Measurements from ENCODE around the gene PKD1L1.

DNA sequence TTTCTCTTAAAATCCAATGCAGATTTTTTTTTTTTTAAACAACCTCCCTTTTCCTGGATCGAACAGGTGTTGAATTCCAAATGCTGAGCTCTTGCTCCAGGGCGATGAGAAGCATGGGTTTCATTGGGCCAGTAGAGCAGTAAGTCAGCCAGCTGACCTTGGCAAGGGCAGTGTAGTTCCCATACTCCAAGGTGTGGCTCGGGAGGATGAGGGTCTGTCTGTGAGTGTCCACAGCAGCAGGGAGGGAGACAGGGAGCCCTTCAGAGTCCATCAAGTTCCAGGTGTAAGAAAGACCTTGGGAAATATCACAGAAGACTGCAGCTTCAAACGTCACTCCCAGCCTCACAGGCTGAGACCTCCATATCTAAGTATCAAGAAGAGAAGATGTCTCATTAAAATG lies 50.4 kb downstream of the PKD1L1 start:
- TF ChIP-seq, protein P1, sequence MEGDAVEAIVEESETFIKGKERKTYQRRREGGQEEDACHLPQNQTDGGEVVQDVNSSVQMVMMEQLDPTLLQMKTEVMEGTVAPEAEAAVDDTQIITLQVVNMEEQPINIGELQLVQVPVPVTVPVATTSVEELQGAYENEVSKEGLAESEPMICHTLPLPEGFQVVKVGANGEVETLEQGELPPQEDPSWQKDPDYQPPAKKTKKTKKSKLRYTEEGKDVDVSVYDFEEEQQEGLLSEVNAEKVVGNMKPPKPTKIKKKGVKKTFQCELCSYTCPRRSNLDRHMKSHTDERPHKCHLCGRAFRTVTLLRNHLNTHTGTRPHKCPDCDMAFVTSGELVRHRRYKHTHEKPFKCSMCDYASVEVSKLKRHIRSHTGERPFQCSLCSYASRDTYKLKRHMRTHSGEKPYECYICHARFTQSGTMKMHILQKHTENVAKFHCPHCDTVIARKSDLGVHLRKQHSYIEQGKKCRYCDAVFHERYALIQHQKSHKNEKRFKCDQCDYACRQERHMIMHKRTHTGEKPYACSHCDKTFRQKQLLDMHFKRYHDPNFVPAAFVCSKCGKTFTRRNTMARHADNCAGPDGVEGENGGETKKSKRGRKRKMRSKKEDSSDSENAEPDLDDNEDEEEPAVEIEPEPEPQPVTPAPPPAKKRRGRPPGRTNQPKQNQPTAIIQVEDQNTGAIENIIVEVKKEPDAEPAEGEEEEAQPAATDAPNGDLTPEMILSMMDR (IDR thresholded peaks at IDR 0.05), result no peak
- TF ChIP-seq POLR2A (IDR thresholded peaks at IDR 0.05), result no peak
